Type B pancreatic cell (in vitro differentiated cells): ENCODE results near the gene ZBTB46. TPM values are rescaled to one million over a fixed set of nuclear protein-coding genes. Genes with fewer than 3 reads are reported as not detected.

Experiments
- DNase-seq: peaks from one replicate; pipeline ENCODE4 v3.0.0; 2021; ENCODE audit warnings: mixed read lengths; ENCODE audit not compliant: unreplicated experiment; ENCODE audit errors: extremely low spot score
- H3K27ac Mint-ChIP-seq: 2 replicates; pipeline ENCODE4 v1.8.0; 2021; ENCODE audit warnings: mild to moderate bottlenecking, mixed read lengths
- H3K27me3 Mint-ChIP-seq: 2 replicates; pipeline ENCODE4 v1.8.0; 2021; ENCODE audit warnings: mixed read lengths
- H3K36me3 Mint-ChIP-seq: 2 replicates; pipeline ENCODE4 v1.8.0; 2021; ENCODE audit warnings: mixed read lengths
- H3K4me1 Mint-ChIP-seq: one replicate; pipeline ENCODE4 v1.8.0; 2021; ENCODE audit warnings: mixed read lengths; ENCODE audit not compliant: unreplicated experiment
- H3K4me3 Mint-ChIP-seq: 2 replicates; pipeline ENCODE4 v1.8.0; 2021; ENCODE audit warnings: mild to moderate bottlenecking, mixed read lengths
- H3K9me3 Mint-ChIP-seq: 2 replicates; pipeline ENCODE4 v1.8.0; 2021; ENCODE audit warnings: mixed read lengths
- total RNA-seq: library from RNA; stranded (reverse); gene quantifications from 2 replicates; pipeline ENCODE4 v1.2.1, GENCODE V29; 2021; ENCODE audit warnings: low replicate concordance
- TF ChIP-seq, protein P1 (sequence below): fragments of 200-600 bp; sonication (generic); conservative IDR thresholded peaks from 2 replicates; pipeline ENCODE4 v1.5.0; 2021; ENCODE audit warnings: antibody characterized with exemption, mild to moderate bottlenecking

ZBTB46 gene
- total RNA-seq, 1 donor from 2014 or later = 13.6 TPM

DNA sequence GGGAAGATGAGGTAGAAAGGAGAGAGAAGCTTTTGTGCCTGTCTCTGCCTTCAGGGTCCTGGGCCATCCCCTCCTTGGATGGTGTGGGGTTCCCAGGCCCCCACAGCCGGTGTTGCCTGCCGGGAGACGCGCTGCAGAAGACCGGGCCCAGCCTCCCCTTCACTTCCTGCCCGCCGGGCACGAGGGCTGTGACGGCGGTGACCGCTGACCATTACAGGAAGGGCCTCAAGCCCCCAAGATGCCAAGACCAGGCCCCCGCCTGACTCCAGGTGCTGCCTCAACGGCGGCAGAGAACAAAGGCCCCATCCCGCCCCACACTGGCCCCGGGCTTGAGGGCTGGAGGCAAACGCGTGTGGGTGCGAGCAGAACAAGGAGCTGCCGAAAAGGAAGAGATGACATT is 38.2 kb downstream of the ZBTB46 start:
- no peak overlapping the region for H3K4me3 Mint-ChIP-seq
- no peaks in the 10 kb centered on the region for H3K27me3 Mint-ChIP-seq
- no peak overlapping the region for H3K27ac Mint-ChIP-seq
- peaks cover 6% of the 10 kb centered on the region for H3K4me1 Mint-ChIP-seq
- TF ChIP-seq, protein P1, sequence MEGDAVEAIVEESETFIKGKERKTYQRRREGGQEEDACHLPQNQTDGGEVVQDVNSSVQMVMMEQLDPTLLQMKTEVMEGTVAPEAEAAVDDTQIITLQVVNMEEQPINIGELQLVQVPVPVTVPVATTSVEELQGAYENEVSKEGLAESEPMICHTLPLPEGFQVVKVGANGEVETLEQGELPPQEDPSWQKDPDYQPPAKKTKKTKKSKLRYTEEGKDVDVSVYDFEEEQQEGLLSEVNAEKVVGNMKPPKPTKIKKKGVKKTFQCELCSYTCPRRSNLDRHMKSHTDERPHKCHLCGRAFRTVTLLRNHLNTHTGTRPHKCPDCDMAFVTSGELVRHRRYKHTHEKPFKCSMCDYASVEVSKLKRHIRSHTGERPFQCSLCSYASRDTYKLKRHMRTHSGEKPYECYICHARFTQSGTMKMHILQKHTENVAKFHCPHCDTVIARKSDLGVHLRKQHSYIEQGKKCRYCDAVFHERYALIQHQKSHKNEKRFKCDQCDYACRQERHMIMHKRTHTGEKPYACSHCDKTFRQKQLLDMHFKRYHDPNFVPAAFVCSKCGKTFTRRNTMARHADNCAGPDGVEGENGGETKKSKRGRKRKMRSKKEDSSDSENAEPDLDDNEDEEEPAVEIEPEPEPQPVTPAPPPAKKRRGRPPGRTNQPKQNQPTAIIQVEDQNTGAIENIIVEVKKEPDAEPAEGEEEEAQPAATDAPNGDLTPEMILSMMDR = no peak
- no peak for DNase-seq
- peaks cover 4% of the 10 kb centered on the region for H3K36me3 Mint-ChIP-seq
- H3K9me3 Mint-ChIP-seq = no peaks in the 10 kb centered on the region

DNA sequence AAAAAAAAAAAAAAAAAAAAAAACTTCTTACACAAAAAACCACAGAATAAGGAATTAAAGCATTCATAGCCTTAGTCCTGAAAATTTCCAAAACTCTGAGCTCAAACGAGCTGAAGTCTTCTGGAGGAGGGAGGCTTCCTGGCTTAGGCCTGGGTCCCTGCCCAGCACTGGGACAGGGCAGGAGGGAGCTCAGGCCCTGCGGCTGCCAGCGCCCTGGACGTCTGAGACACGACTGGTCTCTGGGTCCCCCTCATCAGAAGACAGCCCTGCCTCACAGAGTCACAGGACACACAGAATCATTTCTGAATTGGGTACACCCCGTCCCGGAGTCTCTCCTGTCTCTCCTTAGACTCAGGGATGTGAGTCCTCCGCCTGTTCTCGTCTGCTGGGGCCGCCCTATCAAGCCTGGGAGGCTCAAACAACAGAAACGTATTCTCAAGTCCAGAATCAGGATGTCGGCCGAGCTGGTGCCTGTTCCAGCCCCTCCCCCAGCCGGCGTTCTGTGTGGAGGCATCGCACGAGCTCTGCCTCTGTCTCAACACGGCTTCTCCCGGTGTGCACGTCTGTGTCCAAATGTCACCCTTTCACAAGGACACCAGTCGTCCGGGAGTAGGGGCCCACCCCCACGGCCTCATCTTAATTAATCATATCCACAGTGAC is 39.4 kb downstream of the ZBTB46 start:
- Mint-ChIP-seq H3K27me3 (no peaks in the 10 kb centered on the region), H3K4me3 (no peak overlapping the region), H3K4me1 (peaks cover 6% of the 10 kb centered on the region), H3K9me3 (no peaks in the 10 kb centered on the region), H3K27ac (no peak overlapping the region), H3K36me3 (no peaks in the 10 kb centered on the region)
- no peak for DNase-seq
- TF ChIP-seq, protein P1 = no peak

DNA sequence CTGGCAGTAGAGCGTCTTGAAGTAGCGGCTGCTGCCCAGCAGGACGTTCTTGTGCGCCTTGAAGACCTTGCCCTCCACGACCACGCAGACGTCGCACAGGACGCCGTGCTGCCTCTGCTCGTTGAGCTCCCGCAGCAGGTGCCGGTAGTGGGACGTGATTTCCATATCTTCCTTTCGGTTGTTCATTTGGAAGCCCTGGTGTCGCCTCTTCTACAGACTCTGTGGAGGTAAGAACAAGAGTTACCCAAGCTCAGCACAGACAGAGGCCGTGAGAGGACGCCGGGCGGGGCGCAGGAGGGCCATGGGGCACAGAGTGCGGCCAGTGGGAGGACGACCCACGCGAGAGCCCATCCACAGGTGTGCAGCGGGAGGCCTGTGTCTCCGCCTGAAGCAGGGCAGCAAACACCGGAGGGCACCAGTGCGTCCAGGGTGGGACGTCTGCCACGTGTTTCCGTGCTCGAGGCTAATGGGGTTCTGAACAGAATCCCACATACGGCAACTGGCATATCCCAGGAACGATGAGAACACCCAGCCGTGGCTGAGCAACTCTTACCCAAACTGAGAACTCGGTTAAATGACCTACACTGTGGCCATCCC is 40.4 kb downstream of the ZBTB46 start:
- H3K9me3 Mint-ChIP-seq = no peaks in the 10 kb centered on the region
- no peaks in the 10 kb centered on the region for H3K36me3 Mint-ChIP-seq
- H3K4me1 Mint-ChIP-seq = peaks cover 6% of the 10 kb centered on the region
- no peak overlapping the region for H3K4me3 Mint-ChIP-seq
- DNase-seq = no peak
- TF ChIP-seq, protein P1 = no peak
- no peaks in the 10 kb centered on the region for H3K27me3 Mint-ChIP-seq
- H3K27ac Mint-ChIP-seq = no peak overlapping the region

DNA sequence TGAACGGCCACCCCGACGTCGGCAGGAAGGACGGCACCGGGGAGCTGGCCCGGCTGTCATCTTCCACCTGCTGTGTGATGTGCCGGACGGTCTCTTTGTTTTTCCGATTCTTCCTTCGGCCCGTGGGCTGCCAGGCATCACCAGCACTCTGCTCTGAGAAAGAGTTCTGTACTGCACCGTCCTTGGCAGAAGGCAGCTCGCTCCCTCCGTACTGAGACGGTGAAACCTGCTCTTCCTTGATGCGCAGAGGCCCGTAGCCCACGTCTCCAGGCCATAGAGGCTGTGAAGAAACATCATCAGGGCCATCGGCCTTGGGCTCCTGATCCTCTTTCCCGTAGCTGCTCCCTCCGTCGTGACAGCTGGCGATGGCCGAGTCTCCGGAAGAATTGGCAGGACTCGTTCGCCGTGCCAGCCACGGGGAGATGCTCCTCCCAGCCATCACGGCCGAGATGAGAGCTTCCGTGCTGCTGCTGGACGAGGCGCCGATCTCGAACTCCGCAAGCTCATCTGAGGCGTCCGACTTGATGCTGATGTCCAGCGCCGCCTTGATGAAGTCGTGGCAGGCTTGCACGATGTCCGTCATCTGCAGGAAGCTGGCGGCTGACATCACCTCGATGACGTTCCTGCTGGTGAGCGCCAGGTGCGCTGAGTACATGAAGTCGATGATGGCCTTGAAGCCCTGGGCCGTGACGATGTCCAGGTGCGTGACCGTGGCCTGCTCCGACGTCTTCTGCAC is 41.1 kb downstream of the ZBTB46 start:
- Mint-ChIP-seq H3K27me3 (no peaks in the 10 kb centered on the region), H3K36me3 (no peaks in the 10 kb centered on the region), H3K4me3 (no peak overlapping the region), H3K9me3 (no peaks in the 10 kb centered on the region), H3K4me1 (peaks cover 9% of the 10 kb centered on the region), H3K27ac (no peak overlapping the region)
- DNase-seq = no peak
- TF ChIP-seq, protein P1 = no peak

DNA sequence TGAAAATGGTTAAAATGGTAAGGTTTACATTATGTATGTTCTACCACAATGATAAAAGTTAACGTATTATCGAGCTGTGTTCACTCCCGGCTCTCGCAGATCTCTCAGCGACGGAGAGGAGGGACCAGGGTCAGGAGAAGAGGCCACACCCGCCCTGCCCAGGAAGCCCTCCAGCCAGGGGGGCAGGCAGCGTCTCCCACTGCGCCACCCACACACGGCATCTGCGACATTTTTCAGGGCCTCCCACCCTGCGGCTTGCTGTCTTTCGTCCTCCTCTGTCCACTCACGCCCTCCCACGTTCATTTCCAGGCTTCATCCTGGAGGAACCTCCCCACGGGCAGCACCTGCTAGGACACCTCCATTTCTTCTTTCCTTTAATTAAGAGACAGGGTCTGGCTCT is 43.3 kb downstream of the ZBTB46 start:
- Mint-ChIP-seq H3K27me3 (no peaks in the 10 kb centered on the region), H3K9me3 (no peaks in the 10 kb centered on the region), H3K4me3 (no peak overlapping the region), H3K27ac (no peak overlapping the region), H3K36me3 (no peaks in the 10 kb centered on the region), H3K4me1 (peaks cover 9% of the 10 kb centered on the region)
- no peak for DNase-seq
- TF ChIP-seq, protein P1 = no peak
